Right renal pelvis (tissue), 4 donors: ENCODE data around the gene MYO1D. TPM values are rescaled to one million over a fixed set of nuclear protein-coding genes. Genes with fewer than 3 reads are reported as not detected.
"Not testable (repeated sequence)": the region's sequence is repeated elsewhere in the genome, so short reads cannot be mapped to it uniquely, and the experiment has no call there.

Experiments
- DNase-seq, 4 donors: peaks; one replicate each; pipeline ENCODE4 v3.0.0-alpha.2; 2013; ENCODE audit warnings: low read depth in 4 of 4, low spot score in 3 of 4, missing footprints in 1 of 4
- polyA plus RNA-seq, 4 donors: library from polyadenylated mRNA; unstranded; fragments of 120-200 nt; gene quantifications; one replicate each; pipeline ENCODE4 v1.2.1, GENCODE V29; 2013; ENCODE audit not compliant: insufficient read length in 4 of 4

The MYO1D gene
- polyA plus RNA-seq, 4 donors, result 28.6 to 33.3 (median 29.4) TPM

GRCh38 chr17:32742681-32743538, 134.0 kb downstream of the MYO1D start:
- DNase-seq, result no peak

- DNase-seq, result no peak
Observed at GRCh38 chr17:32741381-32741780, 135.5 kb downstream of the MYO1D start.

- DNase-seq, result no peak
Observed at GRCh38 chr17:32739722-32740121, 137.2 kb downstream of the MYO1D start.

GRCh38 chr17:32739151-32739550, 137.8 kb downstream of the MYO1D start:
- DNase-seq, result not testable (repeated sequence)

GRCh38 chr17:32733401-32733800, 143.5 kb downstream of the MYO1D start:
- no peak for DNase-seq

- no peak for DNase-seq
Observed at GRCh38 chr17:32732900-32733299, 144.0 kb downstream of the MYO1D start.

GRCh38 chr17:32732296-32732642, 144.7 kb downstream of the MYO1D start:
- no peak for DNase-seq

GRCh38 chr17:32731556-32732295, 145.2 kb downstream of the MYO1D start:
- DNase-seq, result no peak

GRCh38 chr17:32727681-32728080, 149.2 kb downstream of the MYO1D start:
- DNase-seq, result no peak

GRCh38 chr17:32725697-32726096, 151.2 kb downstream of the MYO1D start:
- no peak for DNase-seq

GRCh38 chr17:32723310-32723955, 153.5 kb downstream of the MYO1D start:
- no peak for DNase-seq

GRCh38 chr17:32722733-32723132, 154.2 kb downstream of the MYO1D start:
- no peak for DNase-seq

GRCh38 chr17:32720671-32721070, 156.3 kb downstream of the MYO1D start:
- DNase-seq, result no peak

- DNase-seq, result no peak
Observed at GRCh38 chr17:32719689-32720088, 157.2 kb downstream of the MYO1D start.

- DNase-seq, result not testable (repeated sequence)
Observed at GRCh38 chr17:32714922-32715321, 162.0 kb downstream of the MYO1D start.

- DNase-seq, result not testable (repeated sequence)
Observed at GRCh38 chr17:32714206-32714605, 162.7 kb downstream of the MYO1D start.

GRCh38 chr17:32713081-32713480, 163.8 kb downstream of the MYO1D start:
- no peak for DNase-seq

- no peak for DNase-seq
Observed at GRCh38 chr17:32709562-32709961, 167.4 kb downstream of the MYO1D start.

- DNase-seq, result no peak
Observed at GRCh38 chr17:32701871-32702270, 175.1 kb downstream of the MYO1D start.

GRCh38 chr17:32699247-32699646, 177.7 kb downstream of the MYO1D start:
- no peak for DNase-seq
